Measurements from ENCODE around the gene RAPGEF3.

DNA sequence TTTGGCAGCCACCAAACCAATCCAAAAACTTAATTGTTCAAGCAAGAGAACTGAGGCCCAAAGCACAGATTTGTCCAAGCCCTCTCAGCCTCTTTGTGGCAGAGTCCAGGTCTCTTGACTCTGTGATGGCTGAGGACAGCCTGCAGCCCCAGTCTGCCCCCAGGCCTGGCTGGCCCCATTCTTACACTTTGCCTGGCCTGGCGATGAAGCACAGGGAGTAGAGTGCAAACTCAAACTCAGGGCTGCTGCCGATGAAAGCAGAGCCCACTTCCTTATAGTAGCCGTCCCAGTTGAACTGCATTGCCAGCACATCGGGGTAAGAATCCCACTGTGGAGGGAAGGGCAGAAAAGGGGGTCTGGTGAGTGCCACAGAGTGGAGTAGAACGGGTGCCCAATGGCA is 47.2 kb downstream of the RAPGEF3 start:
- TF ChIP-seq POLR2A (IDR thresholded peaks at IDR 0.05; ENCODE audit: low read length): no peak
- TF ChIP-seq GATA1 (IDR thresholded peaks at IDR 0.05; ENCODE audit: low read depth, low read length): no peak

Data from erythroblast (primary cell).